Stimulated activated naive CD4-positive, alpha-beta T cell treated with Interleukin-2 at 50 U/mL for 16 hours (primary cell): ENCODE data around the gene PKDREJ.
"Not testable (repeated sequence)": the region's sequence is repeated elsewhere in the genome, so short reads cannot be mapped to it uniquely, and the experiment has no call there.

Experiments used
- DNase-seq: peaks from one replicate; lab custom pipeline; 2025; lab: John Stamatoyannopoulos, UW

The PKDREJ gene

GRCh38 chr22:46263216-46263590, at the start of gene PKDREJ:
Gene PKDREJ, minus strand, starts transcription at chr22:46263343. Its CDS starts 21 bp downstream, at chr22:46263322.
- no peak for DNase-seq

- not testable (repeated sequence) for DNase-seq
Measured at GRCh38 chr22:46312848-46313247, 49.7 kb upstream of the PKDREJ start.

GRCh38 chr22:46312056-46312455, 48.9 kb upstream of the PKDREJ start:
- DNase-seq, result no peak

- DNase-seq, result no peak
Measured at GRCh38 chr22:46309526-46310085, 46.5 kb upstream of the PKDREJ start.

- DNase-seq, result no peak
Measured at GRCh38 chr22:46308283-46308988, 45.3 kb upstream of the PKDREJ start.

GRCh38 chr22:46303347-46303965, 40.3 kb upstream of the PKDREJ start:
- DNase-seq, result no peak

GRCh38 chr22:46300491-46300890, 37.3 kb upstream of the PKDREJ start:
- no peak for DNase-seq

- no peak for DNase-seq
Measured at GRCh38 chr22:46299101-46299500, 36.0 kb upstream of the PKDREJ start.

GRCh38 chr22:46297151-46297812, 34.1 kb upstream of the PKDREJ start:
- DNase-seq, result no peak

GRCh38 chr22:46296257-46297150, 33.4 kb upstream of the PKDREJ start, which contains the start of gene GTSE1:
Gene GTSE1, plus strand, starts transcription at chr22:46296870. Its CDS starts 531 bp downstream, at chr22:46297401.
- DNase-seq, result peak; percentile 96

GRCh38 chr22:46295277-46295971, 32.3 kb upstream of the PKDREJ start:
- DNase-seq, result no peak

- no peak for DNase-seq
Measured at GRCh38 chr22:46294784-46295183, 31.6 kb upstream of the PKDREJ start.

- DNase-seq, result no peak
Measured at GRCh38 chr22:46293577-46294260, 30.6 kb upstream of the PKDREJ start.

- no peak for DNase-seq
Measured at GRCh38 chr22:46292732-46293131, 29.6 kb upstream of the PKDREJ start.

GRCh38 chr22:46292173-46292572, 29.0 kb upstream of the PKDREJ start:
- DNase-seq, result no peak

- no peak for DNase-seq
Measured at GRCh38 chr22:46290843-46291785, 28.0 kb upstream of the PKDREJ start.

- DNase-seq, result no peak
Measured at GRCh38 chr22:46290121-46290842, 27.1 kb upstream of the PKDREJ start.

- DNase-seq, result no peak
Measured at GRCh38 chr22:46289244-46289891, 26.2 kb upstream of the PKDREJ start.
